Measurements from ENCODE around the gene KRTAP8-1. TPM values are rescaled to one million over a fixed set of nuclear protein-coding genes. Genes with fewer than 3 reads are reported as not detected.

Gene KRTAP8-1

DNA sequence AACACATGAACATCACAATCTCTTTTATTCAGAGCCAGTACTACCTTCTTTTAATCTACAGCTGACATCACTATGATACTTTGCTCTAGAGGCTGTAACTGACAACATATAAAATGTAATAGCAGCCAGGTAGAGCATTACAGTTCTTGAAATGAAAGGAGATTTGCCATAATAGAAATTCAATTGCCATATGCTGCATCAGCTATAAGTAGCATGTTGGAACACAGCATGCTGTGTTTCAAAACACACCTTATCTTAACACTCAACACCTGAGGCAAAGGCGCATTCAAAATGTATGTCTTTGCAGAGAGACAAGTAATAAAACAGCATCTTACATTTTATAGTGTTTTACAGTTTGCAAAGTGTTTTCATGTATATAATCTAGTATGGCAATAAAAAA, 33.8 kb downstream of the KRTAP8-1 start:
- no peak overlapping the region for H3K4me3 ChIP-seq (ENCODE audit: low read length)
- no peak overlapping the region for H3K9ac ChIP-seq (ENCODE audit: low read length)
- no peak overlapping the region for H4K8ac ChIP-seq (ENCODE audit: low read depth, low read length)
- WGBS (ENCODE audit: extremely low coverage, insufficient coverage, low lambda C conversion rate): no CpG with 5 or more reads among the region's 1 CpG
- H3K18ac ChIP-seq (ENCODE audit: low read length): no peak overlapping the region
- H2BK15ac ChIP-seq (replicated peaks; ENCODE audit: low read depth): no peak overlapping the region
- H2BK5ac ChIP-seq (ENCODE audit: low read length): no peak overlapping the region
- H3K23ac ChIP-seq (ENCODE audit: low read length): no peak overlapping the region
- H3K36me3 ChIP-seq (ENCODE audit: control insufficient read depth, insufficient read depth, low read length): no peaks in the 10 kb centered on the region
- no peak overlapping the region for H2BK120ac ChIP-seq (ENCODE audit: low read depth, low read length)
- no peaks in the 10 kb centered on the region for H3K79me1 ChIP-seq (ENCODE audit: low read length)
- H3K4me1 ChIP-seq (ENCODE audit: control insufficient read depth, low read depth, low read length): no peaks in the 10 kb centered on the region
- no peak overlapping the region for H3K56ac ChIP-seq (ENCODE audit: low read length)
- H2AK5ac ChIP-seq (ENCODE audit: low read length): no peak overlapping the region
- H4K5ac ChIP-seq (ENCODE audit: low read length): no peak overlapping the region
- DNase-seq: no peak
- no peak overlapping the region for H3K4ac ChIP-seq (ENCODE audit: low read depth, low read length)
- H3K79me2 ChIP-seq (ENCODE audit: control insufficient read depth, insufficient read depth, low read length): no peaks in the 10 kb centered on the region
- H3K27me3 ChIP-seq (ENCODE audit: insufficient read depth, low read length, poor library complexity): no peaks in the 10 kb centered on the region
- no peak overlapping the region for H3K4me2 ChIP-seq (ENCODE audit: low read length)
- no peak overlapping the region for H3K27ac ChIP-seq (ENCODE audit: low read depth, low read length)

DNA sequence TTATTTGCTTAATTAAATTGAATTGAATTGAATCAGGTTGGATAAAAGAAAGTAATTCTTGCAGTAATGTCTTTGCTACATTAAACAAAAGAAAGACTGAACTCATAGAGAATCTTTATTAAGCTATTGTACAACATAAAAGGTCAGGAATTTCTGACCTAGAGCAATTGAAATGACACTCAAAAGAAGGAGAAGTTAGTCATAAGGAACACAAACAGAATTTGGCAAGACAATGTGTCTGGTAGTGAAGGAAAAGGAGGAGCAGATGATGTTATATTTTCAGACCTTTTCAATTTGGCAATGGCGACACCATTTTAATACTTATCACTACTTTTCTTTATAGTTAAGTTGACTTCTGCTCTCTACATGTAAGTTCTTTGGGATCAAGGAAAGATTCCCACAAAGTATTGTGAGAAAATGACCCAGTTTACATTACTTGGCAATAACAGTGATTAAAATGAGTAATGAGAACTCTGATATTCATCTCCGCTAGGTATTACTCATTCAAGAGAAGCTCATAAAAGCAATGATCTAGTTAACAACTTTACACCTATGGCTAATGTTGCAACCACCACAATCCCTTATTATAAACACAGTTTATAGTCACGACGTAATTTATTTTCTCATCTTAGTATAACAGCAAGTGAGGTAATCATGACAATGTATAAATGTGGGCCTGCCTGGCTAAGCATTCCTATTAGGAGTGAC, 43.2 kb downstream of the KRTAP8-1 start:
- Histone ChIP-seq H4K5ac (ENCODE audit: low read length) (no peak overlapping the region), H3K36me3 (ENCODE audit: control insufficient read depth, insufficient read depth, low read length) (no peaks in the 10 kb centered on the region), H2BK15ac (replicated peaks; ENCODE audit: low read depth) (no peak overlapping the region), H4K8ac (ENCODE audit: low read depth, low read length) (no peak overlapping the region), H3K4me2 (ENCODE audit: low read length) (no peak overlapping the region), H3K9ac (ENCODE audit: low read length) (no peak overlapping the region), H3K27me3 (ENCODE audit: insufficient read depth, low read length, poor library complexity) (no peaks in the 10 kb centered on the region), H3K79me1 (ENCODE audit: low read length) (no peaks in the 10 kb centered on the region), H3K18ac (ENCODE audit: low read length) (no peak overlapping the region), H3K4me1 (ENCODE audit: control insufficient read depth, low read depth, low read length) (no peaks in the 10 kb centered on the region), H2BK120ac (ENCODE audit: low read depth, low read length) (no peak overlapping the region), H3K4ac (ENCODE audit: low read depth, low read length) (no peak overlapping the region), H3K56ac (ENCODE audit: low read length) (no peak overlapping the region), H3K79me2 (ENCODE audit: control insufficient read depth, insufficient read depth, low read length) (no peaks in the 10 kb centered on the region), H3K27ac (ENCODE audit: low read depth, low read length) (no peak overlapping the region), H3K4me3 (ENCODE audit: low read length) (no peak overlapping the region), H2AK5ac (ENCODE audit: low read length) (no peak overlapping the region), H3K23ac (ENCODE audit: low read length) (no peak overlapping the region), H2BK5ac (ENCODE audit: low read length) (no peak overlapping the region)
- no CpG with 5 or more reads among the region's 4 CpGs for WGBS (ENCODE audit: extremely low coverage, insufficient coverage, low lambda C conversion rate)
- DNase-seq: no peak

Small RNA genes lying within 50 kb of the gene (small RNA-seq; reads per million reads assigned to genes)
- gene AP000244.1 (ENCODE audit: insufficient read depth) (not detected), gene KRTAP8-2P (ENCODE audit: insufficient read depth) (not detected), gene KRTAP8-3P (ENCODE audit: insufficient read depth) (not detected)

Measured in mesendoderm (in vitro differentiated cells).